ENCODE data around the gene ZNF618. TPM values are rescaled to one million over a fixed set of nuclear protein-coding genes. Genes with fewer than 3 reads are reported as not detected.

The ZNF618 gene
- total and polyA plus RNA-seq, 2 experiments from 2014 or later: 12.1 to 22.1 TPM

- Histone ChIP-seq H3K9me2 (ENCODE audit: insufficient read depth) (0 out of 2 replicates have a peak, but pooled peaks cover 6% of the 10 kb centered on the region), H3K4me1 (ENCODE audit: insufficient read depth) (no peaks in the 10 kb centered on the region), H4K20me1 (replicated peaks; ENCODE audit: insufficient read depth) (no peaks in the 10 kb centered on the region), H3K79me2 (replicated peaks; ENCODE audit: insufficient read depth) (no peaks in the 10 kb centered on the region), H2AFZ (no peak overlapping the region), H3K36me3 (ENCODE audit: insufficient read depth) (no peaks in the 10 kb centered on the region), H3F3A (replicated peaks; ENCODE audit: low read depth) (no peaks in the 10 kb centered on the region), H3K4me2 (no peak overlapping the region), H3K27me3 (ENCODE audit: insufficient read depth) (no peaks in the 10 kb centered on the region), H3K4me3 (no peak overlapping the region), H3K27ac (ENCODE audit: low read depth) (no peak overlapping the region)
- DNase-seq (ENCODE audit: low spot score) (no peak), ATAC-seq (no peak)
- H3K36me3 Mint-ChIP-seq (ENCODE audit: low read depth): peaks cover 34% of the 10 kb centered on the region
- no peak for TF ChIP-seq ZNF331 (CRISPR knock-in tag; IDR thresholded peaks at IDR 0.05; ENCODE audit: low read depth)
- TF ChIP-seq, protein P1, sequence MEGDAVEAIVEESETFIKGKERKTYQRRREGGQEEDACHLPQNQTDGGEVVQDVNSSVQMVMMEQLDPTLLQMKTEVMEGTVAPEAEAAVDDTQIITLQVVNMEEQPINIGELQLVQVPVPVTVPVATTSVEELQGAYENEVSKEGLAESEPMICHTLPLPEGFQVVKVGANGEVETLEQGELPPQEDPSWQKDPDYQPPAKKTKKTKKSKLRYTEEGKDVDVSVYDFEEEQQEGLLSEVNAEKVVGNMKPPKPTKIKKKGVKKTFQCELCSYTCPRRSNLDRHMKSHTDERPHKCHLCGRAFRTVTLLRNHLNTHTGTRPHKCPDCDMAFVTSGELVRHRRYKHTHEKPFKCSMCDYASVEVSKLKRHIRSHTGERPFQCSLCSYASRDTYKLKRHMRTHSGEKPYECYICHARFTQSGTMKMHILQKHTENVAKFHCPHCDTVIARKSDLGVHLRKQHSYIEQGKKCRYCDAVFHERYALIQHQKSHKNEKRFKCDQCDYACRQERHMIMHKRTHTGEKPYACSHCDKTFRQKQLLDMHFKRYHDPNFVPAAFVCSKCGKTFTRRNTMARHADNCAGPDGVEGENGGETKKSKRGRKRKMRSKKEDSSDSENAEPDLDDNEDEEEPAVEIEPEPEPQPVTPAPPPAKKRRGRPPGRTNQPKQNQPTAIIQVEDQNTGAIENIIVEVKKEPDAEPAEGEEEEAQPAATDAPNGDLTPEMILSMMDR (conservative IDR thresholded peaks at IDR 0.05; ENCODE audit: low read depth in 2 of 2): no peak
- no peak for TF ChIP-seq STAT1 (IDR thresholded peaks at IDR 0.05; ENCODE audit: unreplicated experiment)
- TF ChIP-seq EZH2phosphoT487 (IDR thresholded peaks at IDR 0.05; ENCODE audit: unreplicated experiment): no peak
- TF ChIP-seq NANOG (IDR thresholded peaks at IDR 0.05; ENCODE audit: borderline replicate concordance): no peak
- TF ChIP-seq JUNB (IDR thresholded peaks at IDR 0.05; ENCODE audit: unreplicated experiment): no peak
- TF ChIP-seq, protein P2, sequence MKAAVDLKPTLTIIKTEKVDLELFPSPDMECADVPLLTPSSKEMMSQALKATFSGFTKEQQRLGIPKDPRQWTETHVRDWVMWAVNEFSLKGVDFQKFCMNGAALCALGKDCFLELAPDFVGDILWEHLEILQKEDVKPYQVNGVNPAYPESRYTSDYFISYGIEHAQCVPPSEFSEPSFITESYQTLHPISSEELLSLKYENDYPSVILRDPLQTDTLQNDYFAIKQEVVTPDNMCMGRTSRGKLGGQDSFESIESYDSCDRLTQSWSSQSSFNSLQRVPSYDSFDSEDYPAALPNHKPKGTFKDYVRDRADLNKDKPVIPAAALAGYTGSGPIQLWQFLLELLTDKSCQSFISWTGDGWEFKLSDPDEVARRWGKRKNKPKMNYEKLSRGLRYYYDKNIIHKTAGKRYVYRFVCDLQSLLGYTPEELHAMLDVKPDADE (IDR thresholded peaks at IDR 0.05): no peak
- TF ChIP-seq ZNF114 (CRISPR knock-in tag; IDR thresholded peaks at IDR 0.05): no peak
- TF ChIP-seq, protein P3, sequence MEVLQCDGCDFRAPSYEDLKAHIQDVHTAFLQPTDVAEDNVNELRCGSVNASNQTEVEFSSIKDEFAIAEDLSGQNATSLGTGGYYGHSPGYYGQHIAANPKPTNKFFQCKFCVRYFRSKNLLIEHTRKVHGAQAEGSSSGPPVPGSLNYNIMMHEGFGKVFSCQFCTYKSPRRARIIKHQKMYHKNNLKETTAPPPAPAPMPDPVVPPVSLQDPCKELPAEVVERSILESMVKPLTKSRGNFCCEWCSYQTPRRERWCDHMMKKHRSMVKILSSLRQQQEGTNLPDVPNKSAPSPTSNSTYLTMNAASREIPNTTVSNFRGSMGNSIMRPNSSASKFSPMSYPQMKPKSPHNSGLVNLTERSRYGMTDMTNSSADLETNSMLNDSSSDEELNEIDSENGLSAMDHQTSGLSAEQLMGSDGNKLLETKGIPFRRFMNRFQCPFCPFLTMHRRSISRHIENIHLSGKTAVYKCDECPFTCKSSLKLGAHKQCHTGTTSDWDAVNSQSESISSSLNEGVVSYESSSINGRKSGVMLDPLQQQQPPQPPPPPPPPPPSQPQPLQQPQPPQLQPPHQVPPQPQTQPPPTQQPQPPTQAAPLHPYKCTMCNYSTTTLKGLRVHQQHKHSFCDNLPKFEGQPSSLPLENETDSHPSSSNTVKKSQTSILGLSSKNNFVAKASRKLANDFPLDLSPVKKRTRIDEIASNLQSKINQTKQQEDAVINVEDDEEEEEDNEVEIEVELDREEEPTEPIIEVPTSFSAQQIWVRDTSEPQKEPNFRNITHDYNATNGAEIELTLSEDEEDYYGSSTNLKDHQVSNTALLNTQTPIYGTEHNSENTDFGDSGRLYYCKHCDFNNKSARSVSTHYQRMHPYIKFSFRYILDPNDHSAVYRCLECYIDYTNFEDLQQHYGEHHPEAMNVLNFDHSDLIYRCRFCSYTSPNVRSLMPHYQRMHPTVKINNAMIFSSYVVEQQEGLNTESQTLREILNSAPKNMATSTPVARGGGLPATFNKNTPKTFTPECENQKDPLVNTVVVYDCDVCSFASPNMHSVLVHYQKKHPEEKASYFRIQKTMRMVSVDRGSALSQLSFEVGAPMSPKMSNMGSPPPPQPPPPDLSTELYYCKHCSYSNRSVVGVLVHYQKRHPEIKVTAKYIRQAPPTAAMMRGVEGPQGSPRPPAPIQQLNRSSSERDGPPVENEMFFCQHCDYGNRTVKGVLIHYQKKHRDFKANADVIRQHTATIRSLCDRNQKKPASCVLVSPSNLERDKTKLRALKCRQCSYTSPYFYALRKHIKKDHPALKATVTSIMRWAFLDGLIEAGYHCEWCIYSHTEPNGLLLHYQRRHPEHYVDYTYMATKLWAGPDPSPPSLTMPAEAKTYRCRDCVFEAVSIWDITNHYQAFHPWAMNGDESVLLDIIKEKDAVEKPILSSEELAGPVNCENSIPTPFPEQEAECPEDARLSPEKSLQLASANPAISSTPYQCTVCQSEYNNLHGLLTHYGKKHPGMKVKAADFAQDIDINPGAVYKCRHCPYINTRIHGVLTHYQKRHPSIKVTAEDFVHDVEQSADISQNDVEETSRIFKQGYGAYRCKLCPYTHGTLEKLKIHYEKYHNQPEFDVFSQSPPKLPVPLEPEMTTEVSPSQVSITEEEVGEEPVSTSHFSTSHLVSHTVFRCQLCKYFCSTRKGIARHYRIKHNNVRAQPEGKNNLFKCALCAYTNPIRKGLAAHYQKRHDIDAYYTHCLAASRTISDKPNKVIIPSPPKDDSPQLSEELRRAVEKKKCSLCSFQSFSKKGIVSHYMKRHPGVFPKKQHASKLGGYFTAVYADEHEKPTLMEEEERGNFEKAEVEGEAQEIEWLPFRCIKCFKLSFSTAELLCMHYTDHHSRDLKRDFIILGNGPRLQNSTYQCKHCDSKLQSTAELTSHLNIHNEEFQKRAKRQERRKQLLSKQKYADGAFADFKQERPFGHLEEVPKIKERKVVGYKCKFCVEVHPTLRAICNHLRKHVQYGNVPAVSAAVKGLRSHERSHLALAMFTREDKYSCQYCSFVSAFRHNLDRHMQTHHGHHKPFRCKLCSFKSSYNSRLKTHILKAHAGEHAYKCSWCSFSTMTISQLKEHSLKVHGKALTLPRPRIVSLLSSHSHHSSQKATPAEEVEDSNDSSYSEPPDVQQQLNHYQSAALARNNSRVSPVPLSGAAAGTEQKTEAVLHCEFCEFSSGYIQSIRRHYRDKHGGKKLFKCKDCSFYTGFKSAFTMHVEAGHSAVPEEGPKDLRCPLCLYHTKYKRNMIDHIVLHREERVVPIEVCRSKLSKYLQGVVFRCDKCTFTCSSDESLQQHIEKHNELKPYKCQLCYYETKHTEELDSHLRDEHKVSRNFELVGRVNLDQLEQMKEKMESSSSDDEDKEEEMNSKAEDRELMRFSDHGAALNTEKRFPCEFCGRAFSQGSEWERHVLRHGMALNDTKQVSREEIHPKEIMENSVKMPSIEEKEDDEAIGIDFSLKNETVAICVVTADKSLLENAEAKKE (CRISPR knock-in tag; IDR thresholded peaks at IDR 0.05): no peak
- TF ChIP-seq CREB1 (CRISPR knock-in tag; IDR thresholded peaks at IDR 0.05; ENCODE audit: low read depth): no peak
- TF ChIP-seq POLR2AphosphoS5 (IDR thresholded peaks at IDR 0.05; ENCODE audit: low read depth): no peak
- no peak for TF ChIP-seq EZH2 (IDR thresholded peaks at IDR 0.05; ENCODE audit: low read depth, unreplicated experiment)
- TF ChIP-seq, protein P4, sequence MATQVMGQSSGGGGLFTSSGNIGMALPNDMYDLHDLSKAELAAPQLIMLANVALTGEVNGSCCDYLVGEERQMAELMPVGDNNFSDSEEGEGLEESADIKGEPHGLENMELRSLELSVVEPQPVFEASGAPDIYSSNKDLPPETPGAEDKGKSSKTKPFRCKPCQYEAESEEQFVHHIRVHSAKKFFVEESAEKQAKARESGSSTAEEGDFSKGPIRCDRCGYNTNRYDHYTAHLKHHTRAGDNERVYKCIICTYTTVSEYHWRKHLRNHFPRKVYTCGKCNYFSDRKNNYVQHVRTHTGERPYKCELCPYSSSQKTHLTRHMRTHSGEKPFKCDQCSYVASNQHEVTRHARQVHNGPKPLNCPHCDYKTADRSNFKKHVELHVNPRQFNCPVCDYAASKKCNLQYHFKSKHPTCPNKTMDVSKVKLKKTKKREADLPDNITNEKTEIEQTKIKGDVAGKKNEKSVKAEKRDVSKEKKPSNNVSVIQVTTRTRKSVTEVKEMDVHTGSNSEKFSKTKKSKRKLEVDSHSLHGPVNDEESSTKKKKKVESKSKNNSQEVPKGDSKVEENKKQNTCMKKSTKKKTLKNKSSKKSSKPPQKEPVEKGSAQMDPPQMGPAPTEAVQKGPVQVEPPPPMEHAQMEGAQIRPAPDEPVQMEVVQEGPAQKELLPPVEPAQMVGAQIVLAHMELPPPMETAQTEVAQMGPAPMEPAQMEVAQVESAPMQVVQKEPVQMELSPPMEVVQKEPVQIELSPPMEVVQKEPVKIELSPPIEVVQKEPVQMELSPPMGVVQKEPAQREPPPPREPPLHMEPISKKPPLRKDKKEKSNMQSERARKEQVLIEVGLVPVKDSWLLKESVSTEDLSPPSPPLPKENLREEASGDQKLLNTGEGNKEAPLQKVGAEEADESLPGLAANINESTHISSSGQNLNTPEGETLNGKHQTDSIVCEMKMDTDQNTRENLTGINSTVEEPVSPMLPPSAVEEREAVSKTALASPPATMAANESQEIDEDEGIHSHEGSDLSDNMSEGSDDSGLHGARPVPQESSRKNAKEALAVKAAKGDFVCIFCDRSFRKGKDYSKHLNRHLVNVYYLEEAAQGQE (IDR thresholded peaks at IDR 0.05; ENCODE audit: unreplicated experiment): no peak
- peaks cover 10% of the 10 kb centered on the region for H3K27me3 Mint-ChIP-seq (ENCODE audit: insufficient read depth, low read depth, poor library complexity)
- H3K4me3 Mint-ChIP-seq: no peak overlapping the region
- no peaks in the 10 kb centered on the region for H3K9me3 Mint-ChIP-seq
- H3K4me1 Mint-ChIP-seq: peaks cover 7% of the 10 kb centered on the region
- H3K27ac Mint-ChIP-seq: no peak overlapping the region
Measured at GRCh38 chr9:114054191-114054690, 178.1 kb downstream of the ZNF618 start.
